Measurements from ENCODE around the gene C16orf87.
"Not testable (repeated sequence)": the region's sequence is repeated elsewhere in the genome, so short reads cannot be mapped to it uniquely, and the experiment has no call there.

C16orf87 gene, protein sequence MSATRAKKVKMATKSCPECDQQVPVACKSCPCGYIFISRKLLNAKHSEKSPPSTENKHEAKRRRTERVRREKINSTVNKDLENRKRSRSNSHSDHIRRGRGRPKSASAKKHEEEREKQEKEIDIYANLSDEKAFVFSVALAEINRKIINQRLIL
- long read RNA-seq, full-length matches to known transcripts = 72 of 75 reads
- long read RNA-seq, partial matches to known transcripts = 0 of 75 reads
- long read RNA-seq, other reads (novel, unspliced or antisense) = 3 of 75 reads

DNA sequence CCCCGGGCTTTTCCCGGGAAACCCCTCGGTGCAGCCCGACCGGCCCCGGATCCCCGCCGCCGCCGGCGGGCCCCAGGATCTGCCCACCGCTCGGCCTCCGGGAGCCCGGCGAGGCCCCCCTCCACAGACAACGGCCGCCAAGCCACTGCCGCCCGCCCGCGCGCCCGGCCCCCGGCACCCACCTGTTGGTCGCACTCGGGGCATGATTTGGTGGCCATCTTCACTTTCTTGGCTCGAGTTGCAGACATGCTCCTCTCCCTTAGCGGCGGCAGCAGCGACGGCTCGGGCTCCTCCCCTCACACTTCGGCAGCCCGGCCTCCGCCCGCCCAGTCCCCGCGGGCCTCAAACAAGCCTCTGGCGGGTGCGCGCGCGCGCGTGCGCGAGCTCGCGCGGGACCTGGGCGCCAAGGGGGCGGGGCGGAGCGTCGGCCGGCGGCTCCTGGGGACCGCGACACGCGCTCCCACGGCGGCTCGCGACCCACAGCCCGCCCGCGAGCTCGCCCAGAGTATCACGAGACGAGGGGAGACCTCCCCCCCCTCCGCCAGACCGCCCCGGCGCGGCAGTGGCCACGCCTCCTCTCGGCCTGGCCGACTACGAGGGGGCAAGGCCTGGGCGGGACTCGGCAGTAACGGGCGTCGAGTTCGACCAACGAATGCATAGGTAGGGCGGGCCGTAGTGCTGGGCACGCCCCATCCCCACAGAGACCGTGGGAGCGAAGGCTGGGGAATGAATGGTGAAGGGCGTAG, at the start of gene C16orf87:
Gene C16orf87, minus strand, starts transcription at position 279 of the 746 bp plus-strand sequence. Its CDS starts 31 bp downstream, at position 248.
- peak within 1 kb of the TSS; percentile 88 for H3K4me3 ChIP-seq (replicated peaks; ENCODE audit: insufficient read depth, low read length)
- peak within 1 kb of the TSS; percentile 83 for H3K27ac ChIP-seq (replicated peaks)
- TF ChIP-seq, protein P1, sequence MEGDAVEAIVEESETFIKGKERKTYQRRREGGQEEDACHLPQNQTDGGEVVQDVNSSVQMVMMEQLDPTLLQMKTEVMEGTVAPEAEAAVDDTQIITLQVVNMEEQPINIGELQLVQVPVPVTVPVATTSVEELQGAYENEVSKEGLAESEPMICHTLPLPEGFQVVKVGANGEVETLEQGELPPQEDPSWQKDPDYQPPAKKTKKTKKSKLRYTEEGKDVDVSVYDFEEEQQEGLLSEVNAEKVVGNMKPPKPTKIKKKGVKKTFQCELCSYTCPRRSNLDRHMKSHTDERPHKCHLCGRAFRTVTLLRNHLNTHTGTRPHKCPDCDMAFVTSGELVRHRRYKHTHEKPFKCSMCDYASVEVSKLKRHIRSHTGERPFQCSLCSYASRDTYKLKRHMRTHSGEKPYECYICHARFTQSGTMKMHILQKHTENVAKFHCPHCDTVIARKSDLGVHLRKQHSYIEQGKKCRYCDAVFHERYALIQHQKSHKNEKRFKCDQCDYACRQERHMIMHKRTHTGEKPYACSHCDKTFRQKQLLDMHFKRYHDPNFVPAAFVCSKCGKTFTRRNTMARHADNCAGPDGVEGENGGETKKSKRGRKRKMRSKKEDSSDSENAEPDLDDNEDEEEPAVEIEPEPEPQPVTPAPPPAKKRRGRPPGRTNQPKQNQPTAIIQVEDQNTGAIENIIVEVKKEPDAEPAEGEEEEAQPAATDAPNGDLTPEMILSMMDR (IDR thresholded peaks at IDR 0.05; ENCODE audit: insufficient read depth, low read length) = no peak
- peak; percentile 52; the same call in 1 of the 2 replicates for TF ChIP-seq POLR2AphosphoS5 (IDR thresholded peaks at IDR 0.05; ENCODE audit: low read depth)
- no peaks in the 10 kb centered on the region for H3K27me3 ChIP-seq (ENCODE audit: insufficient read depth, poor library complexity, severe bottlenecking)
- DNase-seq (ENCODE audit: low read depth in 1 of 2, low spot score in 1 of 2) = peak; percentile 71 to 92

DNA sequence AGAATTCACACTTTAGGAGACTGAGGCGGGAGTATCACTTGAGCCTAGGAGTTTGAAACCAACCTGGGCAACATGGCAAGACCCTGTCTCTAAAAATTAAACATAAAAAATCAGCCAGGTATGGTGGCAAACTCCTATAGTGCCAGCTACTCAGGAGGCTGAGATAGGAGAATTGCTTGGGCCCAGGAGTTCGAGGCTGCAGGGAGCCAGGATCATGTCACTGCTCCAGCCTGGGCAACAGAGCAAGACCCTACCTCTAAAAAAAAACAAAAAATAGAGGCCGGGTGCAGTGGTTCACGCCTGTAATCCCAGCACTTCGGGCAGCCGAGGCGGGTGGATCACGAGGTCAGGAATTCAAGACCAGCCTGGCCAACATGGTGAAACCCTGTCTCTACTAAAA, 44.3 kb upstream of the C16orf87 start:
- Histone ChIP-seq H3K27ac (replicated peaks) (no peak overlapping the region), H3K4me3 (replicated peaks; ENCODE audit: insufficient read depth, low read length) (no peak overlapping the region)
- TF ChIP-seq SPI1 (IDR thresholded peaks at IDR 0.05; ENCODE audit: borderline replicate concordance, low read depth) (no peak), GABPA (IDR thresholded peaks at IDR 0.05; ENCODE audit: low read depth) (no peak)
- TF ChIP-seq, protein P1 (IDR thresholded peaks at IDR 0.05; ENCODE audit: insufficient read depth, low read length) = no peak

DNA sequence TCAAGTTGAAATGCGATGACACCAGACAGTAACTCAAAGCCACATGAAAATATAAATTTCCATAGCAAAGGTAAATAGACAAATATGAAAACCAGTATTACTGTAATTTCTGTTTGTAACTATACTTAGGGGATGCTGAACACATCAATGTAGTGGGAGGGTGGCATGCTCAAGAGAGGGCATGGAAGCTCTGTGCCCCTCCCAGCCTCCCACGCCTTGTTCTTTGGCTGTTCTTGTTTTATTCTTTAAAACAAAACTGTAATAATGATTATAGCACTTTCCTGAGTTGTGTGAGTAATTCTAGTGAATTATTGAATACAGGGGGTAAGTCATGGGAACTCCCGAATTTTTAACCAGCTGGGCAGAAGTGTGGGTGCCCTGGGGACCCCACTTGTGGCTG, 42.2 kb upstream of the C16orf87 start:
- Histone ChIP-seq H3K27ac (replicated peaks) (no peak overlapping the region), H3K4me3 (replicated peaks; ENCODE audit: insufficient read depth, low read length) (no peak overlapping the region), H3K27me3 (ENCODE audit: insufficient read depth, poor library complexity, severe bottlenecking) (no peaks in the 10 kb centered on the region)
- TF ChIP-seq, protein P2, sequence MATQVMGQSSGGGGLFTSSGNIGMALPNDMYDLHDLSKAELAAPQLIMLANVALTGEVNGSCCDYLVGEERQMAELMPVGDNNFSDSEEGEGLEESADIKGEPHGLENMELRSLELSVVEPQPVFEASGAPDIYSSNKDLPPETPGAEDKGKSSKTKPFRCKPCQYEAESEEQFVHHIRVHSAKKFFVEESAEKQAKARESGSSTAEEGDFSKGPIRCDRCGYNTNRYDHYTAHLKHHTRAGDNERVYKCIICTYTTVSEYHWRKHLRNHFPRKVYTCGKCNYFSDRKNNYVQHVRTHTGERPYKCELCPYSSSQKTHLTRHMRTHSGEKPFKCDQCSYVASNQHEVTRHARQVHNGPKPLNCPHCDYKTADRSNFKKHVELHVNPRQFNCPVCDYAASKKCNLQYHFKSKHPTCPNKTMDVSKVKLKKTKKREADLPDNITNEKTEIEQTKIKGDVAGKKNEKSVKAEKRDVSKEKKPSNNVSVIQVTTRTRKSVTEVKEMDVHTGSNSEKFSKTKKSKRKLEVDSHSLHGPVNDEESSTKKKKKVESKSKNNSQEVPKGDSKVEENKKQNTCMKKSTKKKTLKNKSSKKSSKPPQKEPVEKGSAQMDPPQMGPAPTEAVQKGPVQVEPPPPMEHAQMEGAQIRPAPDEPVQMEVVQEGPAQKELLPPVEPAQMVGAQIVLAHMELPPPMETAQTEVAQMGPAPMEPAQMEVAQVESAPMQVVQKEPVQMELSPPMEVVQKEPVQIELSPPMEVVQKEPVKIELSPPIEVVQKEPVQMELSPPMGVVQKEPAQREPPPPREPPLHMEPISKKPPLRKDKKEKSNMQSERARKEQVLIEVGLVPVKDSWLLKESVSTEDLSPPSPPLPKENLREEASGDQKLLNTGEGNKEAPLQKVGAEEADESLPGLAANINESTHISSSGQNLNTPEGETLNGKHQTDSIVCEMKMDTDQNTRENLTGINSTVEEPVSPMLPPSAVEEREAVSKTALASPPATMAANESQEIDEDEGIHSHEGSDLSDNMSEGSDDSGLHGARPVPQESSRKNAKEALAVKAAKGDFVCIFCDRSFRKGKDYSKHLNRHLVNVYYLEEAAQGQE (IDR thresholded peaks at IDR 0.05; ENCODE audit: insufficient replicate concordance, low read depth) = no peak
- TF ChIP-seq POLR2AphosphoS5 (IDR thresholded peaks at IDR 0.05; ENCODE audit: low read depth) (no peak), GABPA (IDR thresholded peaks at IDR 0.05; ENCODE audit: low read depth) (no peak), SPI1 (IDR thresholded peaks at IDR 0.05; ENCODE audit: borderline replicate concordance, low read depth) (no peak)
- TF ChIP-seq, protein P1 (IDR thresholded peaks at IDR 0.05; ENCODE audit: insufficient read depth, low read length) = no peak
- DNase-seq (ENCODE audit: low read depth in 1 of 2, low spot score in 1 of 2) = no peak

More for the DNA sequence above, 44.3 kb upstream of the C16orf87 start:
- no peak for DNase-seq (ENCODE audit: low read depth in 1 of 2, low spot score in 1 of 2)
- H3K27me3 ChIP-seq (ENCODE audit: insufficient read depth, poor library complexity, severe bottlenecking) = no peaks in the 10 kb centered on the region

DNA sequence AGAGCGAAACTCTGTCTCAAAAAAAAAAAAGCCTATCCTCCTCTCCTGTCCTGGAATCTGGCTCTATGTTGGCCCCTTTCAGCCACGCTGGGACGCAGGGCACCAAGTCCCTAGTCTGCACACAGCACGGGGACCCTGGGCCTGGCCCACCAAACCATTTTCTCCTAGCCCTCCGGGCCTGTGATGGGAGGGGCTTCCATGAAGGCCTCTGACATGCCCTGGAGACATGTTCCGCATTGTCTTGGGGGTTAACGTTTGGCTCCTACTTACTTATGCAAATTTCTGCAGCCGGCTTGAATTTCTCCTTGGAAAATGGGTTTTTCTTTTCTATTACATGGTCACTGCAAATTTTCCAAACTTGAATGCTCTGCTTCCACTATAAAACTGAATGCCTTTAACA, 40.6 kb upstream of the C16orf87 start:
- no peak for DNase-seq (ENCODE audit: low read depth in 1 of 2, low spot score in 1 of 2)
- no peak for TF ChIP-seq GABPA (IDR thresholded peaks at IDR 0.05; ENCODE audit: low read depth)
- TF ChIP-seq, protein P2 (IDR thresholded peaks at IDR 0.05; ENCODE audit: insufficient replicate concordance, low read depth) = no peak
- TF ChIP-seq POLR2AphosphoS5 (IDR thresholded peaks at IDR 0.05; ENCODE audit: low read depth) = no peak
- no peak for TF ChIP-seq SPI1 (IDR thresholded peaks at IDR 0.05; ENCODE audit: borderline replicate concordance, low read depth)
- TF ChIP-seq, protein P1 (IDR thresholded peaks at IDR 0.05; ENCODE audit: insufficient read depth, low read length) = no peak
- Histone ChIP-seq H3K4me3 (replicated peaks; ENCODE audit: insufficient read depth, low read length) (no peak overlapping the region), H3K27ac (replicated peaks) (no peak overlapping the region), H3K27me3 (ENCODE audit: insufficient read depth, poor library complexity, severe bottlenecking) (no peaks in the 10 kb centered on the region)

DNA sequence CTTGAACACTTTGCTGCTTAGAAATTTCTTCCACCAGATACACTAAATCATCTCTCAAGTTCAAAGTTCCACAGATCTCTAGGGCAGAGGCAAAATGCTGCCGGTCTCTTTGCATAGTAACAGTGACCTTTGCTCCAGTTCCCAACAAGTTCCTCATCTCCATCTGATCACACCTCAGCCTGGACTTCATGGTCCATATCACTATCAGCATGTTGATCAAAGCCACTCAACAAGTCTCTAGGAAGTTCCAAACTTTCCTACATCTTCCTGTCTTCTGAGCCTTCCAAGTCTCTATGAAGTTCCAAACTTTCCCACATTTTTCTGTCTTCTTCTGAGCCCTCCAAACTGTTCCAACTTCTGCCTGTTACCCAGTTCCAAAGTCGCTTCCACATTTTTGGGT, 37.9 kb upstream of the C16orf87 start:
- not testable (repeated sequence) for H3K27ac ChIP-seq (replicated peaks); DNase-seq (ENCODE audit: low read depth in 1 of 2, low spot score in 1 of 2); H3K4me3 ChIP-seq (replicated peaks; ENCODE audit: insufficient read depth, low read length); H3K27me3 ChIP-seq (ENCODE audit: insufficient read depth, poor library complexity, severe bottlenecking)

DNA sequence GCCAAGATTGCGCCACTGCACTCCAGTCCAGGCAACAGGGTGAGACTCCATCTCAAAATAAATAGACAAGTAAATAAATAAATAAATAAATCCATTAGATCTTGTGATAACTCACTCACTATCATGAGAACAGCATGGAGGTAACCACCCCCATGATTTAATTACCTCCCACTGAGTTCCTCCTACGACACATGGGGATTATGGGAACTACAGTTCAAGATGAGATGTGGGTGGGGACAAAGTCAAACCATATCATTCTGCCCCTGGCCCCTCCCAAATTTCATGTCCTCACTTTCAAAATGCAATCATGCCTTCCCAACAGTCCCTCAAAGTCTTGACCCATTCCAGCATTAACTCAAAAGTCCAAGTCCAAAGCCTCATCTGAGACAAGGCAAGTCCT, 36.5 kb upstream of the C16orf87 start:
- not testable (repeated sequence) for H3K4me3 ChIP-seq (replicated peaks; ENCODE audit: insufficient read depth, low read length); H3K27ac ChIP-seq (replicated peaks); DNase-seq (ENCODE audit: low read depth in 1 of 2, low spot score in 1 of 2); H3K27me3 ChIP-seq (ENCODE audit: insufficient read depth, poor library complexity, severe bottlenecking)

Data from HL-60 (cell line).